Spleen (tissue), 7 donors: Measurements from ENCODE around the gene FARP1.

Experiments used
- POLR2A ChIP-seq, 3 donors: fragments of 450-650 bp; IDR thresholded peaks; one replicate each; pipeline ENCODE4 v1.5.1; 2017; ENCODE audit warnings: antibody characterized with exemption in 3 of 3, mild to moderate bottlenecking in 1 of 3
- POLR2AphosphoS5 ChIP-seq, 3 donors: sonication (generic); formaldehyde crosslinking; IDR thresholded peaks; one replicate each; pipeline ENCODE4 v1.5.1; 2017; ENCODE audit warnings: antibody characterized with exemption in 3 of 3
- TF ChIP-seq, protein P1 (sequence below), 11 experiments: fragments of 200-600 bp in 7 of 11; fragments of 450-650 bp in 4 of 11; sonication (generic) in 4 of 11; IDR thresholded peaks in 8 of 11; conservative IDR thresholded peaks in 3 of 11; 1 replicate in 7 of 11; 2 replicates in 4 of 11; pipeline versions ENCODE4 v1.4.0 to v1.8.0; 2016 to 2021; ENCODE audit warnings: antibody characterized with exemption in 11 of 11, inconsistent platforms in 4 of 11, mild to moderate bottlenecking in 1 of 11
- donor health status: DM: no; HTN: no; CAD: no; lungs with moderate emphysema.
- donor health status: DM: no; HTN: no; CAD: no.
- donor health status: DM: no; HTN: no; CAD: no.

DNA sequence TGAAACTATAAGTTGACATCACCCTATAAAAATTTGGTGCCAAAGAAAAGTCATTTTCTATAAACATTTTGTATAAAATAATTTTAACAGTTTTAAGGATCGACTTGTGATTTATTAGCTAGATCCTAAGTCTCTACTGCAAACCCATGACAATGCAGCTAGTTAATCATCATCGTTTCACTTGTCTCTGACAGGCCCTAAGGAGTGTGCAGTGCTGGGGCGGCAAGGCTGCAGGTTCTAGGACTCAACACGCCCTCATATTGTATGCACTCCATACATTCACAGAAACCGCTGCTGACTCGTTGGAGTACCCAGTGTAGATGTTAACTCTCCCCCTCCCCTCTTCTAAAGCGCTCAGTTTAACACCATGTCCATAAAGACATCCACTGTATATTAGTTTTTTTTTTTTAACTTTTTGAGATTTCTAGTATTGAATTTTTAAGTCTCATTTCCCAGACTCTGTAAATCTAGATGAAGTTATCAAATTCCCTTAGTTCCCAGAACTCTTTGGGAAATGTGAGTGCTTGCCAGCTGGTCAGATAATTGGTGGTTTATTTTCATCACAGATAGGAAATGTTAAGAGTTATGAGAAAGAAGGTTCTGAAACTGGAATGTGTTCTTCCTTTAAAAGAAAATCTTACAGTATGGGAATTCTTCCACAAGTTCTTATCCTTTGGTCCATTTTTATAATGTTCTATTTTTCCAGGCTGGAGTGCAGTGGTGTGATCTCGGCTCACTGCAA, 197.0 kb downstream of the FARP1 start:
- TF ChIP-seq, protein P1, sequence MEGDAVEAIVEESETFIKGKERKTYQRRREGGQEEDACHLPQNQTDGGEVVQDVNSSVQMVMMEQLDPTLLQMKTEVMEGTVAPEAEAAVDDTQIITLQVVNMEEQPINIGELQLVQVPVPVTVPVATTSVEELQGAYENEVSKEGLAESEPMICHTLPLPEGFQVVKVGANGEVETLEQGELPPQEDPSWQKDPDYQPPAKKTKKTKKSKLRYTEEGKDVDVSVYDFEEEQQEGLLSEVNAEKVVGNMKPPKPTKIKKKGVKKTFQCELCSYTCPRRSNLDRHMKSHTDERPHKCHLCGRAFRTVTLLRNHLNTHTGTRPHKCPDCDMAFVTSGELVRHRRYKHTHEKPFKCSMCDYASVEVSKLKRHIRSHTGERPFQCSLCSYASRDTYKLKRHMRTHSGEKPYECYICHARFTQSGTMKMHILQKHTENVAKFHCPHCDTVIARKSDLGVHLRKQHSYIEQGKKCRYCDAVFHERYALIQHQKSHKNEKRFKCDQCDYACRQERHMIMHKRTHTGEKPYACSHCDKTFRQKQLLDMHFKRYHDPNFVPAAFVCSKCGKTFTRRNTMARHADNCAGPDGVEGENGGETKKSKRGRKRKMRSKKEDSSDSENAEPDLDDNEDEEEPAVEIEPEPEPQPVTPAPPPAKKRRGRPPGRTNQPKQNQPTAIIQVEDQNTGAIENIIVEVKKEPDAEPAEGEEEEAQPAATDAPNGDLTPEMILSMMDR (IDR thresholded peaks at IDR 0.05 in 8 of 11, conservative IDR thresholded peaks at IDR 0.05 in 3 of 11), result no peak
- no peak for TF ChIP-seq POLR2AphosphoS5 (IDR thresholded peaks at IDR 0.05)
- TF ChIP-seq POLR2A (IDR thresholded peaks at IDR 0.05), result no peak
